ENCODE results near the gene DCDC2B.

DNA sequence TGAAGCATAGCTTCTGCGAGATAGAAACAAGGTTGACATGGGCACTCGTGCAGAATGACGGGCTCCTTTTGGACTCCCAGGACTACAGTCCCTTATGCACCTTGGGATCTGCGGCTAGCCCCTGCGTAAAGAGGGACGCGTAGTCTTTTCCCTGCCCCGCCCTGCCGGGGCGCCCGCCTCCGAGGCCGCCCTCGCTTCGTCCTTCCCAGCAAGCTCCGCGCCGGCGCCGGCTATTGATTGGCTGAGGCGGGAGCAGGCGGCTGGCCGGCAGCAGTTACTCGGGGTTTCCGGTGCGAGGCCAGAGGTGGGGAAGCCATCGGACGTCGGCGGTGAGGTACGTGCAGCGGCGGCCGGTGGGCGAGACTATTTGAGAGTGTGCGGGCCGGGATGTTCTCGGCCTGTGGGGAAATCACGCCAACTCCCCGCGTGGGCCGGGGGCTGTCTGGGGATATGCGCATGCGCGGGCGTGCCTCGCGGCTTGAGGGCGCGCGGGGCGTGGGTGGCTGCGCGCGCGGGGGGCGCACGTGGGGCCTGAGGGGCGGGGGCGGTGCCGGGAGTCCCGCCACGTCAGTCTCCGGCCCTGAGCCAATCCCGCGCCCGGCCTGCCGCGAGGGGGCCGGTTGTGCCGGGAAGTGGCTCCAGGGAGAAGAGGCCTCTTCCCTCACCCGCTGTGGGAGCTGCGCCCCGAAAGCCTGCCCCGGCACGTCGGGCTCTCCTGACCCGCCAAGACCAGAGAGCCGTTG, 29.3 kb upstream of the DCDC2B start, which contains the start of gene TXLNA:
- TF ChIP-seq CTCF (conservative IDR thresholded peaks at IDR 0.05; ENCODE audit: low read depth, low read length) (no peak), EZH2 (IDR thresholded peaks at IDR 0.05; ENCODE audit: borderline replicate concordance, low read depth, low read length, poor library complexity, severe bottlenecking) (no peak)

Measured in A673 (cell line).